Tibial artery (tissue), 4 donors: ENCODE data around the gene ERCC1.
"Not testable (repeated sequence)": the region's sequence is repeated elsewhere in the genome, so short reads cannot be mapped to it uniquely, and the experiment has no call there.

ENCODE experiments used
- DNase-seq, 2 donors: peaks; one replicate each; pipeline ENCODE4 v3.0.0-alpha.2; 2019
- H3K27ac ChIP-seq, 2 donors: fragments of 200-600 bp; sonication (generic) in 1 of 2; 1 replicate in 1 of 2; 2 replicates in 1 of 2; pipeline ENCODE4 v1.5.1; 2018 to 2019; ENCODE audit warnings: mild to moderate bottlenecking in 1 of 2
- H3K27me3 ChIP-seq, 2 donors: fragments of 200-600 bp; sonication (generic) in 1 of 2; one replicate each; pipeline versions ENCODE4 v1.5.1 to v1.6.0; 2016 to 2019
- H3K36me3 ChIP-seq, 3 donors: fragments of 200-600 bp; sonication (generic) in 2 of 3; one replicate each; pipeline ENCODE4 v1.5.1; 2016 to 2019; ENCODE audit warnings: mild to moderate bottlenecking in 2 of 3
- H3K4me1 ChIP-seq, 4 donors: fragments of 200-600 bp; sonication (generic) in 2 of 4; 1 replicate in 3 of 4; 2 replicates in 1 of 4; pipeline ENCODE4 v1.5.1; 2016 to 2019
- H3K4me3 ChIP-seq, 2 donors: fragments of 200-600 bp; sonication (generic) in 1 of 2; 1 replicate in 1 of 2; 2 replicates in 1 of 2; pipeline ENCODE4 v1.5.1; 2018 to 2019; ENCODE audit warnings: mild to moderate bottlenecking in 2 of 2
- H3K9me3 ChIP-seq, 3 donors: fragments of 200-600 bp; sonication (generic) in 1 of 3; one replicate each; pipeline ENCODE4 v1.5.1; 2016 to 2019
- CTCF ChIP-seq, 2 experiments: fragments of 200-600 bp in 1 of 2; fragments of 450-650 bp in 1 of 2; IDR thresholded peaks; one replicate each; pipeline ENCODE4 v1.5.1; 2017 to 2019; ENCODE audit warnings: antibody characterized with exemption in 2 of 2, mild to moderate bottlenecking in 1 of 2, moderate library complexity in 1 of 2
- intact Hi-C: fragments of 100-400 bp; cut with DNase I; formaldehyde crosslinking; loops from one replicate; pipeline ENCODE4 v1.15.0; 2023; ENCODE audit warnings: low total_unique reads

ERCC1 gene

GRCh38 chr19:45409557-45409920, 14.2 kb downstream of the ERCC1 start:
- Histone ChIP-seq H3K4me3 (no peak overlapping the region), H3K4me1 (peaks cover 0 to 20% (median 14%) of the 10 kb centered on the region in 4 donors), H3K27me3 (no peaks in the 10 kb centered on the region), H3K9me3 (no peaks in the 10 kb centered on the region), H3K36me3 (peaks cover 13 to 38% (median 19%) of the 10 kb centered on the region in 3 donors), H3K27ac (no peak overlapping the region)
- no peak for TF ChIP-seq CTCF (IDR thresholded peaks at IDR 0.05)
- DNase-seq: no peak
- intact Hi-C loops: no loop called here

GRCh38 chr19:45408830-45409556, 14.7 kb downstream of the ERCC1 start:
- peaks cover 11 to 32% (median 14%) of the 10 kb centered on the region in 3 donors for H3K36me3 ChIP-seq
- no peak overlapping the region for H3K4me3 ChIP-seq
- H3K27ac ChIP-seq: no peak overlapping the region
- no peak for TF ChIP-seq CTCF (IDR thresholded peaks at IDR 0.05)
- intact Hi-C loops: no loop called here
- H3K9me3 ChIP-seq: no peaks in the 10 kb centered on the region
- no peak for DNase-seq
- no peaks in the 10 kb centered on the region for H3K27me3 ChIP-seq
- peaks cover 0 to 26% (median 17%) of the 10 kb centered on the region in 4 donors for H3K4me1 ChIP-seq

GRCh38 chr19:45408121-45408520, 15.6 kb downstream of the ERCC1 start:
- H3K27me3 ChIP-seq: no peaks in the 10 kb centered on the region
- no peak overlapping the region for H3K27ac ChIP-seq
- H3K36me3 ChIP-seq: peaks cover 2 to 23% (median 5%) of the 10 kb centered on the region in 3 donors
- H3K4me3 ChIP-seq: no peak overlapping the region
- peaks cover 0 to 35% (median 25%) of the 10 kb centered on the region in 4 donors for H3K4me1 ChIP-seq
- no peak for DNase-seq
- TF ChIP-seq CTCF (IDR thresholded peaks at IDR 0.05): no peak
- no peaks in the 10 kb centered on the region for H3K9me3 ChIP-seq
- intact Hi-C loops: no loop called here

GRCh38 chr19:45407585-45407984, 16.1 kb downstream of the ERCC1 start:
- H3K27me3 ChIP-seq, H3K27ac ChIP-seq, H3K9me3 ChIP-seq, intact Hi-C loops, H3K4me3 ChIP-seq, DNase-seq: not testable (repeated sequence)
- peaks cover 0 to 18% (median 0%) of the 10 kb centered on the region in 3 donors for H3K36me3 ChIP-seq
- H3K4me1 ChIP-seq: peaks cover 0 to 40% (median 29%) of the 10 kb centered on the region in 4 donors

GRCh38 chr19:45407091-45407375, 16.7 kb downstream of the ERCC1 start:
- Histone ChIP-seq H3K36me3 (peaks cover 0 to 12% (median 0%) of the 10 kb centered on the region in 3 donors), H3K27me3 (no peaks in the 10 kb centered on the region), H3K27ac (peak overlapping the region in 1 of 2 donors; percentile 89), H3K4me1 (peaks cover 0 to 45% (median 34%) of the 10 kb centered on the region in 4 donors), H3K9me3 (no peaks in the 10 kb centered on the region), H3K4me3 (peak overlapping the region; percentile 59 to 64)
- DNase-seq: no peak
- TF ChIP-seq CTCF (IDR thresholded peaks at IDR 0.05): no peak
- intact Hi-C loops: no loop called here

GRCh38 chr19:45406226-45407090, 17.3 kb downstream of the ERCC1 start, which contains the start of gene POLR1G:
TSS of gene POLR1G (plus strand) at chr19:45406644. CDS start at chr19:45406697, 53 bp downstream.
- Histone ChIP-seq H3K27me3 (no peaks in the 10 kb centered on the region), H3K27ac (peak within 1 kb of the TSS; percentile 85 to 89), H3K36me3 (peaks cover 0 to 10% (median 0%) of the 10 kb centered on the region in 3 donors), H3K4me1 (peaks cover 0 to 47% (median 34%) of the 10 kb centered on the region in 4 donors), H3K4me3 (peak within 1 kb of the TSS; percentile 59 to 64), H3K9me3 (no peaks in the 10 kb centered on the region)
- intact Hi-C loops: no loop called here
- peak in 1 of 2 experiments; percentile 31 for TF ChIP-seq CTCF (IDR thresholded peaks at IDR 0.05)
- DNase-seq: peak; percentile 73 to 87
